H9 (cell line): ENCODE measurements around the gene GRIP1. TPM values are rescaled to one million over a fixed set of nuclear protein-coding genes. Genes with fewer than 3 reads are reported as not detected.

ENCODE experiments used
- DNase-seq: peaks from one replicate; pipeline ENCODE4 v3.0.0-alpha.2; 2017
- H2AFZ ChIP-seq: one replicate; pipeline ENCODE4 v1.6.1; 2013; ENCODE audit warnings: mild to moderate bottlenecking, low read length, control low read depth, moderate library complexity
- H2AK5ac ChIP-seq: 2 replicates; pipeline ENCODE4 v1.6.1; 2013; ENCODE audit warnings: low read length, control low read depth, mixed read lengths; ENCODE audit not compliant: insufficient read length
- H2BK120ac ChIP-seq: one replicate; pipeline ENCODE4 v1.6.1; 2013; ENCODE audit warnings: low read depth, mild to moderate bottlenecking, low read length, control low read depth, inconsistent platforms; ENCODE audit not compliant: poor library complexity, severe bottlenecking
- H2BK12ac ChIP-seq: 2 replicates; pipeline ENCODE4 v1.6.1; 2013; ENCODE audit warnings: low read length, control low read depth, mixed read lengths, low read depth; ENCODE audit not compliant: insufficient read length
- H2BK15ac ChIP-seq: 2 replicates; pipeline ENCODE4 v1.6.1; 2013; ENCODE audit warnings: low read depth, low read length, control low read depth
- H2BK20ac ChIP-seq: one replicate; pipeline ENCODE4 v1.6.1; 2013; ENCODE audit warnings: low read depth, mild to moderate bottlenecking, low read length, control low read depth, inconsistent platforms; ENCODE audit not compliant: poor library complexity, severe bottlenecking
- H2BK5ac ChIP-seq: 2 replicates; pipeline ENCODE4 v1.6.1; 2013; ENCODE audit warnings: low read length, control low read depth, mixed read lengths; ENCODE audit not compliant: insufficient read length
- H3K14ac ChIP-seq: 2 replicates; pipeline ENCODE4 v1.6.1; 2013; ENCODE audit warnings: low read length, control low read depth; ENCODE audit not compliant: insufficient read depth
- H3K18ac ChIP-seq: 2 replicates; pipeline ENCODE4 v1.6.1; 2013; ENCODE audit warnings: low read depth, mild to moderate bottlenecking, mixed read lengths, low read length, control low read depth; ENCODE audit not compliant: insufficient read length
- H3K23ac ChIP-seq: 2 replicates; pipeline ENCODE4 v1.6.1; 2013; ENCODE audit warnings: low read length, control low read depth, mixed read lengths, low read depth; ENCODE audit not compliant: insufficient read length
- H3K23me2 ChIP-seq: 2 replicates; pipeline ENCODE4 v1.6.1; 2013; ENCODE audit warnings: low read depth, mild to moderate bottlenecking, mixed read lengths, low read length, control low read depth; ENCODE audit not compliant: insufficient read length, poor library complexity, severe bottlenecking
- H3K27ac ChIP-seq: 2 replicates; pipeline ENCODE4 v1.5.1; 2013; ENCODE audit warnings: low read length, control low read depth, mixed read lengths, low read depth; ENCODE audit not compliant: insufficient read length
- H3K27me3 ChIP-seq: 2 replicates; pipeline ENCODE4 v1.6.1; 2013; ENCODE audit warnings: low read length, control low read depth, inconsistent platforms; ENCODE audit not compliant: insufficient read depth
- H3K4ac ChIP-seq: 2 replicates; pipeline ENCODE4 v1.6.1; 2013; ENCODE audit warnings: low read depth, mild to moderate bottlenecking, control low read depth, inconsistent platforms, low read length, moderate library complexity
- H3K4me1 ChIP-seq: 2 replicates; pipeline ENCODE4 v1.6.1; 2013; ENCODE audit warnings: low read length, control low read depth, inconsistent platforms; ENCODE audit not compliant: insufficient read depth
- H3K4me2 ChIP-seq: 2 replicates; pipeline ENCODE4 v1.6.1; 2013; ENCODE audit warnings: low read length, control low read depth, mixed read lengths; ENCODE audit not compliant: insufficient read length, insufficient read depth
- H3K56ac ChIP-seq: 2 replicates; pipeline ENCODE4 v1.6.1; 2013; ENCODE audit warnings: low read depth, mild to moderate bottlenecking, mixed read lengths, low read length, control low read depth; ENCODE audit not compliant: insufficient read length
- H3K79me1 ChIP-seq: 2 replicates; pipeline ENCODE4 v1.6.1; 2013; ENCODE audit warnings: low read depth, mild to moderate bottlenecking, moderate library complexity, low read length, control low read depth, inconsistent platforms; ENCODE audit not compliant: insufficient read depth, poor library complexity, severe bottlenecking
- H3K79me2 ChIP-seq: 2 replicates; pipeline ENCODE4 v1.6.1; 2013; ENCODE audit warnings: low read length, control low read depth, inconsistent platforms; ENCODE audit not compliant: insufficient read depth
- H3K9ac ChIP-seq: 2 replicates; pipeline ENCODE4 v1.6.1; 2013; ENCODE audit warnings: low read length, control low read depth, mixed read lengths; ENCODE audit not compliant: insufficient read length; ENCODE audit errors: extremely low read depth
- H3K9me3 ChIP-seq: one replicate; pipeline ENCODE4 v1.6.1; 2013; ENCODE audit warnings: low read depth, low read length, inconsistent platforms; ENCODE audit not compliant: control insufficient read depth
- H3T11ph ChIP-seq: one replicate; pipeline ENCODE4 v1.6.1; 2013; ENCODE audit warnings: mild to moderate bottlenecking, low read length, control low read depth, inconsistent platforms
- H4K20me1 ChIP-seq: one replicate; pipeline ENCODE4 v1.6.1; 2013; ENCODE audit not compliant: control insufficient read depth, insufficient read length, insufficient read depth
- H4K5ac ChIP-seq: 2 replicates; pipeline ENCODE4 v1.6.1; 2013; ENCODE audit warnings: low read depth, mild to moderate bottlenecking, mixed read lengths, low read length, control low read depth; ENCODE audit not compliant: insufficient read length
- H4K8ac ChIP-seq: replicated peaks from 2 replicates; pipeline ENCODE4 v1.6.1; 2013; ENCODE audit warnings: low read length, control low read depth, mixed read lengths, low read depth; ENCODE audit not compliant: insufficient read length
- H4K91ac ChIP-seq: 2 replicates; pipeline ENCODE4 v1.6.1; 2013; ENCODE audit warnings: low read depth, mild to moderate bottlenecking, moderate library complexity, mixed read lengths, low read length, control low read depth; ENCODE audit not compliant: insufficient read length
- H3K27ac Mint-ChIP-seq, 3 experiments: 2 replicates in 2 of 3; 3 replicates in 1 of 3; pipeline ENCODE4 v1.8.0; 2020 to 2021; ENCODE audit warnings: mixed read lengths in 3 of 3, mild to moderate bottlenecking in 1 of 3, moderate library complexity in 1 of 3
- H3K27me3 Mint-ChIP-seq: 2 replicates; pipeline ENCODE4 v1.8.0; 2021; ENCODE audit warnings: low read depth, mild to moderate bottlenecking, moderate library complexity, mixed read lengths
- H3K36me3 Mint-ChIP-seq, 3 experiments: 2 replicates in 2 of 3; 3 replicates in 1 of 3; pipeline ENCODE4 v1.8.0; 2020 to 2021; ENCODE audit warnings: low read depth in 3 of 3, mixed read lengths in 3 of 3; ENCODE audit not compliant: insufficient read depth in 1 of 3
- H3K4me1 Mint-ChIP-seq, 2 experiments: 2 replicates each; pipeline ENCODE4 v1.8.0; 2020; ENCODE audit warnings: mixed read lengths in 2 of 2
- H3K4me3 Mint-ChIP-seq, 2 experiments: 2 replicates in 1 of 2; 3 replicates in 1 of 2; pipeline ENCODE4 v1.8.0; 2020 to 2021; ENCODE audit warnings: mild to moderate bottlenecking in 2 of 2, mixed read lengths in 2 of 2, moderate library complexity in 1 of 2
- H3K9me3 Mint-ChIP-seq, 2 experiments: 2 replicates in 1 of 2; 3 replicates in 1 of 2; pipeline ENCODE4 v1.8.0; 2020; ENCODE audit warnings: mild to moderate bottlenecking in 2 of 2, mixed read lengths in 2 of 2, moderate library complexity in 1 of 2
- CTCF ChIP-seq: fragments of 200-600 bp; sonication (generic); conservative IDR thresholded peaks from 3 replicates; pipeline ENCODE4 v1.8.0; 2021; ENCODE audit warnings: antibody characterized with exemption, mild to moderate bottlenecking
- total RNA-seq: library from RNA; stranded (reverse); gene quantifications from 2 replicates; pipeline ENCODE4 v1.2.1, GENCODE V29; 2021

The GRIP1 gene
- total RNA-seq, 1 experiment from 2014 or later = 19.5 TPM

GRCh38 chr12:66607147-66607546, 71.7 kb downstream of the GRIP1 start:
- no peak overlapping the region for H2BK20ac ChIP-seq
- no peak overlapping the region for H4K91ac ChIP-seq
- H3K27ac ChIP-seq = no peak overlapping the region
- no peak overlapping the region for H2AK5ac ChIP-seq
- Mint-ChIP-seq H3K27me3 (no peaks in the 10 kb centered on the region), H3K27ac (no peak overlapping the region; a peak in 1 of 7 replicates), H3K36me3 (no peaks in the 10 kb centered on the region), H3K4me1 (peaks cover 14 to 17% of the 10 kb centered on the region in 2 experiments), H3K4me3 (no peak overlapping the region), H3K9me3 (no peaks in the 10 kb centered on the region)
- no peak overlapping the region for H3K56ac ChIP-seq
- no peak overlapping the region for H2BK12ac ChIP-seq
- H2BK120ac ChIP-seq = no peak overlapping the region
- no peak overlapping the region for H2BK5ac ChIP-seq
- no peak overlapping the region for H3K14ac ChIP-seq
- no peak overlapping the region for H3K9ac ChIP-seq
- no peak overlapping the region for H3K23ac ChIP-seq
- H3K79me1 ChIP-seq = no peaks in the 10 kb centered on the region
- H3K18ac ChIP-seq = no peak overlapping the region
- H3K79me2 ChIP-seq = no peaks in the 10 kb centered on the region
- no peak overlapping the region for H3T11ph ChIP-seq
- H3K4me2 ChIP-seq = no peak overlapping the region
- no peak overlapping the region for H4K8ac ChIP-seq
- no peak for TF ChIP-seq CTCF
- H3K4ac ChIP-seq = no peak overlapping the region
- DNase-seq = no peak
- H2BK15ac ChIP-seq = no peak overlapping the region
- H3K23me2 ChIP-seq = no peaks in the 10 kb centered on the region
- H3K27me3 ChIP-seq = no peaks in the 10 kb centered on the region
- no peak overlapping the region for H4K5ac ChIP-seq
- no peaks in the 10 kb centered on the region for H3K9me3 ChIP-seq
- no peak overlapping the region for H2AFZ ChIP-seq
- H4K20me1 ChIP-seq = no peaks in the 10 kb centered on the region
- peaks cover 4% of the 10 kb centered on the region for H3K4me1 ChIP-seq
